Brain microvascular endothelial cell (primary cell): ENCODE measurements around the gene TAS2R42.

Experiments
- DNase-seq: peaks from one replicate; pipeline ENCODE4 v3.0.0-alpha.2; 2020
- H3K27ac ChIP-seq: fragments of 250-450 bp; sonication (Bioruptor Pico); 2 replicates; pipeline ENCODE4 v1.5.1; 2020; ENCODE audit warnings: mild to moderate bottlenecking, moderate library complexity
- H3K27me3 ChIP-seq: fragments of 250-450 bp; sonication (Bioruptor Pico); replicated peaks from 2 replicates; pipeline ENCODE4 v1.5.1; 2020; ENCODE audit warnings: mild to moderate bottlenecking
- H3K36me3 ChIP-seq: fragments of 250-450 bp; sonication (Bioruptor Pico); replicated peaks from 2 replicates; pipeline ENCODE4 v1.5.1; 2020; ENCODE audit warnings: mild to moderate bottlenecking
- H3K4me3 ChIP-seq: 2 replicates; pipeline ENCODE4 v1.5.1; 2011; ENCODE audit warnings: low read depth, mild to moderate bottlenecking, control low read depth, low read length, moderate library complexity
- CTCF ChIP-seq: IDR thresholded peaks from 2 replicates; pipeline ENCODE4 v1.5.1; 2011; ENCODE audit warnings: low read depth, mild to moderate bottlenecking, moderate library complexity, low read length, control low read depth, inconsistent platforms; ENCODE audit errors: missing control alignments
- in situ Hi-C: cut with HindIII; loops from 2 replicates; pipeline ENCODE4 v1.10.0; 2017; ENCODE audit warnings: low sequenced_read_pairs, low pct_ligation_motif_present

TAS2R42 gene

GRCh38 chr12:11158885-11159444 is 27.8 kb downstream of the TAS2R42 start:
- no peak overlapping the region for H3K27ac ChIP-seq
- no peak for DNase-seq

DNA sequence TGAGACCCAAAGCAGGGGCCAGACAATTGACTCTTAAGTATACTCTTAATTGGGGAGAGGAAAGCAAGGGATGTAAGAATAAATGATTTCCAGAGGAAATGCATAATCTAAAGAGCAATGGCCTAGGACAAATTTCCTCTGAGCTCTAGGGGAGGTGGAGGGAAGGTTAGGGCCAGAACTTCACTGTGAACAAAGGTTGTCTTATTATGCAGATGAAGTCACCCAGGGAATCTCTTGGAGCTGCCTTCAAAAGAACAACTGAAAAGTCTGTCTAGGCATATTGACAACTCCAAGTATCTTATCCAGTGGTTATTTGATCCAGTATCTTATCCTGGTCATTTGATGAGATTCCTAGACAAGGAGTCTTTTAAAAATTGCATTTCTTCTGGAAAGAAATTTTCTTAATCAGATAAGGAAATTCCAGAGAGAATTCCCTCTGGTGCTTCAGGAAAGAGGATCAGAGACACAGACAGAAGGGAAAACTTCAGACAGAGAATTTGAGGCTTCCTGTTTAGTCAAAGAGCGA is 32.3 kb downstream of the TAS2R42 start:
- no peak for TF ChIP-seq CTCF
- no peak overlapping the region for H3K4me3 ChIP-seq
- H3K36me3 ChIP-seq = no peaks in the 10 kb centered on the region
- no peak overlapping the region for H3K27ac ChIP-seq
- DNase-seq = no peak
- H3K27me3 ChIP-seq = no peaks in the 10 kb centered on the region
- in situ Hi-C loops = no loop called here

More at GRCh38 chr12:11158885-11159444, 27.8 kb downstream of the TAS2R42 start:
- in situ Hi-C loops = no loop called here
- no peaks in the 10 kb centered on the region for H3K36me3 ChIP-seq
- H3K27me3 ChIP-seq = no peaks in the 10 kb centered on the region
- no peak for TF ChIP-seq CTCF
- no peak overlapping the region for H3K4me3 ChIP-seq

- DNase-seq = no peak
- no peaks in the 10 kb centered on the region for H3K27me3 ChIP-seq
- in situ Hi-C loops = no loop called here
- TF ChIP-seq CTCF = no peak
- no peak overlapping the region for H3K27ac ChIP-seq
- H3K4me3 ChIP-seq = no peak overlapping the region
- H3K36me3 ChIP-seq = no peaks in the 10 kb centered on the region
These were observed 34.0 kb downstream of the TAS2R42 start for GRCh38 chr12:11152725-11153124.

- no peak for DNase-seq
These were observed 35.9 kb downstream of the TAS2R42 start for GRCh38 chr12:11150832-11151231.

GRCh38 chr12:11147420-11147819 is 39.3 kb downstream of the TAS2R42 start:
- H3K27me3 ChIP-seq = no peaks in the 10 kb centered on the region
- no peak overlapping the region for H3K27ac ChIP-seq
- TF ChIP-seq CTCF = no peak
- in situ Hi-C loops = no loop called here
- H3K36me3 ChIP-seq = no peaks in the 10 kb centered on the region
- no peak overlapping the region for H3K4me3 ChIP-seq
- no peak for DNase-seq

More at GRCh38 chr12:11150832-11151231, 35.9 kb downstream of the TAS2R42 start:
- no peak for TF ChIP-seq CTCF
- Histone ChIP-seq H3K36me3 (no peaks in the 10 kb centered on the region), H3K27me3 (no peaks in the 10 kb centered on the region), H3K4me3 (no peak overlapping the region), H3K27ac (no peak overlapping the region)
- in situ Hi-C loops = no loop called here

- no peaks in the 10 kb centered on the region for H3K36me3 ChIP-seq
- TF ChIP-seq CTCF = no peak
- H3K4me3 ChIP-seq = no peak overlapping the region
- no peaks in the 10 kb centered on the region for H3K27me3 ChIP-seq
- H3K27ac ChIP-seq = no peak overlapping the region
- in situ Hi-C loops = no loop called here
- DNase-seq = no peak
These were observed 42.4 kb downstream of the TAS2R42 start for GRCh38 chr12:11144297-11144696.
